ENCODE measurements around the gene TIRAP.

TIRAP gene

DNA sequence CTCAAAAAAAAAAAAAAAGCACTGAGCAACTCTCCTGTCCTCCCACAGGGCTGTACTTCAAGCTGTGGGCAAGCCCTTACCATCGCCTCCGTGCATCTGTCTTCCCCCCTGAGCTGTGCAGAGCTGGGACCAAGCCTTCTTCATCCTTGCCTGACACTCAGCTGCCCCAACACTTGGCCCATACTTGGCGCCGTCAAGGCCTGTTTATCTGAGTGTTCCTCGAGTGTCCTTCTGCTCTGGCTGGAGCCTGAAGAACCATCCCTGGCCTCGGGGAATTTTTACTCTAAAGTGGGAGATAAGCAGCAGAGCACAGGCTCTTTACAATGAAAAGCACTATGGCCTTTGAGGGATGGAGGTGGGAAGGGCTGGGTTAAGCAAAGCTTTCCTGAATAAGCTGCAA lies 1.6 kb upstream of the TIRAP start:
- no peak for DNase-seq (ENCODE audit: extremely low spot score)
- CTCF ChIA-PET: interaction anchor here (1.0 to 1.7 kb wide), 4 partner anchors 9 to 29 kb away, joined by 4 to 6 read pairs (median 5); no protein-coding TSS in a partner anchor
- POLR2A ChIA-PET: no interaction called here
- TF ChIP-seq, protein P1, sequence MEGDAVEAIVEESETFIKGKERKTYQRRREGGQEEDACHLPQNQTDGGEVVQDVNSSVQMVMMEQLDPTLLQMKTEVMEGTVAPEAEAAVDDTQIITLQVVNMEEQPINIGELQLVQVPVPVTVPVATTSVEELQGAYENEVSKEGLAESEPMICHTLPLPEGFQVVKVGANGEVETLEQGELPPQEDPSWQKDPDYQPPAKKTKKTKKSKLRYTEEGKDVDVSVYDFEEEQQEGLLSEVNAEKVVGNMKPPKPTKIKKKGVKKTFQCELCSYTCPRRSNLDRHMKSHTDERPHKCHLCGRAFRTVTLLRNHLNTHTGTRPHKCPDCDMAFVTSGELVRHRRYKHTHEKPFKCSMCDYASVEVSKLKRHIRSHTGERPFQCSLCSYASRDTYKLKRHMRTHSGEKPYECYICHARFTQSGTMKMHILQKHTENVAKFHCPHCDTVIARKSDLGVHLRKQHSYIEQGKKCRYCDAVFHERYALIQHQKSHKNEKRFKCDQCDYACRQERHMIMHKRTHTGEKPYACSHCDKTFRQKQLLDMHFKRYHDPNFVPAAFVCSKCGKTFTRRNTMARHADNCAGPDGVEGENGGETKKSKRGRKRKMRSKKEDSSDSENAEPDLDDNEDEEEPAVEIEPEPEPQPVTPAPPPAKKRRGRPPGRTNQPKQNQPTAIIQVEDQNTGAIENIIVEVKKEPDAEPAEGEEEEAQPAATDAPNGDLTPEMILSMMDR (IDR thresholded peaks at IDR 0.05; ENCODE audit: control extremely low read depth, extremely low read depth, low read depth, missing control alignments): no peak

DNA sequence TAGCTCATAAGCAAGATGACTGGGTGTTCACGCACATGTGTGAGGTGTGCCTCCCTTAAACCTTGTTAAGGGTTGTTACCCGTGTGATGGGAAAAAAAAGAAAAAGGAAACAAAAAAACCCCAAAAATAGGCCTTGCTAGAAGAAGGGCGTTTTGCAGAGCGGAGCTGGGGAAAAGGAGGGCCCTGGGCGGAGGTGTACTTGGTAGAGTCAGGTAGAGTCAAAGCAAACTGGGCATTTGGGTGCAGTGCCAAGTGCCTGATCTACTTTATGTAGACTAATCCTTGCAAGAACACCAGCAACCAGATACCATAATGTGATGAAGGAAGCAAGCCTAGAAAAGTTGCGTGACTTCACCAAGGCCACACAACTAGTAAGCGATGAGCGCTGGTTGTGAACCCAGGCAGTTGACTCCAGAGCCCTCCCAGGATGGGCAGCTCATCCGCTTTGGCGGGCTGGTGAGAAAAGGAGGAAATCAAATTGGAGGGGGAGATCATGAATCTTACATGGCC lies 1.2 kb upstream of the TIRAP start:
- no peak for DNase-seq (ENCODE audit: extremely low spot score)
- TF ChIP-seq, protein P1 (IDR thresholded peaks at IDR 0.05; ENCODE audit: control extremely low read depth, extremely low read depth, low read depth, missing control alignments): no peak
- CTCF ChIA-PET: interaction anchor here (1.0 to 1.7 kb wide), 4 partner anchors 8 to 29 kb away, joined by 4 to 6 read pairs (median 5); no protein-coding TSS in a partner anchor
- POLR2A ChIA-PET: no interaction called here

DNA sequence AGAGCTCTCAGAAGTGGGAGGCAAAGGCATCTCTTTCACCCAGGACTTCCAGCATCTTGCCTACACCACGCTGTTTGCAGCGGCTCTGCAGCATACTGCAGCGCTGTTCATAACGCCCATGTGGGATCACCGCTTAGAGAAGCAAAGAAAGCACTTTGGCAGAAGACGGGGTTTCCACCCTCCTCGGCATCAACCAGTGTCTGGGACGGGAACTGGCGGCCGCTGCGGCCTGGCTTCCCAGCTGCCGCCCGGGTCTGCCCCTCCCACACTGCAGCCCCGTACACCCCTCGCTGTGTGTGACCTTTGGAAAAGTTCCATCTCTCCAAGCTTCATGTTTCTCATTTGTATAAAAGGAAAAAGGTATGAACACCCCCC lies 545 bp upstream of the TIRAP start:
- TF ChIP-seq, protein P1 (IDR thresholded peaks at IDR 0.05; ENCODE audit: control extremely low read depth, extremely low read depth, low read depth, missing control alignments): no peak
- POLR2A ChIA-PET: no interaction called here
- DNase-seq (ENCODE audit: extremely low spot score): no peak
- CTCF ChIA-PET: interaction anchor here (1.4 to 1.7 kb wide), 3 partner anchors 8 to 28 kb away, joined by 4 to 6 read pairs (median 4); no protein-coding TSS in a partner anchor

DNA sequence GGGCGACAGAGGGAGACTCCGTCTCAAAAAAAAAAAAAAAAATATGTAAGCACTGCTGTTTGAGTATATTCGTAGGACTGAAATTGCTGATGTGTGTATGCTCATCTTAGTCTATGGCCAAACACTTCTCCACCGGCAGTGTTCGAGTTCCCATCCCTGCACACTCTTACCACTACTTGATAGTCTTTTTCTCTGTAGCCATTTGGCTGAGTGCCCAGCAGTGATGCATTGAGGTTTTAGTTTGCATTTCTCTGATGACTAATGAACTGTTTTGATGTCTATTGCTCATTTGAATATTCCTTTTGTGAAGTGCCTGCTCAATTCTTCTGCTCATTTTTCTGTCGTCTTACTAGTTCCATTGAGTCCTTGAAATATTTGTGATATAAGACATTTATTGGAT lies 1.9 kb downstream of the TIRAP start:
- POLR2A ChIA-PET: no interaction called here
- TF ChIP-seq, protein P1 (IDR thresholded peaks at IDR 0.05; ENCODE audit: control extremely low read depth, extremely low read depth, low read depth, missing control alignments): no peak
- CTCF ChIA-PET: interaction anchor here (4.3 kb wide), 1 partner anchor 196 kb away, joined by 16 read pairs; no protein-coding TSS in a partner anchor
- DNase-seq (ENCODE audit: extremely low spot score): peak; percentile 66

DNA sequence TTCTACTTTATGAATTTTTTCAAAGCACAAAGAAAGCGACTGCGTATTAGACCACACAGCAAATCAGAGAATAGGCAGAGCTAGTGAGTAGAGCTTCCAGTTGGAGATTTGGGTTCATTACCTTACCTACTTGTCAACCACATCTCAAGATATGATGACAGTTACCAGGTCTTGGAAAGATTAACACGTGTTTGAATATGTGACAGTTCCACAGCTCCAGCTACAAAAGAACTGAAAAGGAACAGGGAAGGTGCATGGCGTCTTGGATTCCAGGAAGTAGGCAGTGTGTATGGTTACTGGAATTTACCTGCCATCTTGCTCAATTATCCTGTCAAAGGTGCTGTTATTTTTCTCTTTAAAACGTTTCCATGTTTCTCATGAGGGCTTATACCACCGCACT lies 5.3 kb downstream of the TIRAP start:
- ChIA-PET POLR2A (no interaction called here), CTCF (interaction anchor here (1.0 to 4.3 kb wide), 5 partner anchors 9 to 193 kb away, joined by 3 to 16 read pairs (median 4); partner anchors contain the start of gene DCPS)
- no peak for DNase-seq (ENCODE audit: extremely low spot score)
- TF ChIP-seq, protein P1 (IDR thresholded peaks at IDR 0.05; ENCODE audit: control extremely low read depth, extremely low read depth, low read depth, missing control alignments): no peak

DNA sequence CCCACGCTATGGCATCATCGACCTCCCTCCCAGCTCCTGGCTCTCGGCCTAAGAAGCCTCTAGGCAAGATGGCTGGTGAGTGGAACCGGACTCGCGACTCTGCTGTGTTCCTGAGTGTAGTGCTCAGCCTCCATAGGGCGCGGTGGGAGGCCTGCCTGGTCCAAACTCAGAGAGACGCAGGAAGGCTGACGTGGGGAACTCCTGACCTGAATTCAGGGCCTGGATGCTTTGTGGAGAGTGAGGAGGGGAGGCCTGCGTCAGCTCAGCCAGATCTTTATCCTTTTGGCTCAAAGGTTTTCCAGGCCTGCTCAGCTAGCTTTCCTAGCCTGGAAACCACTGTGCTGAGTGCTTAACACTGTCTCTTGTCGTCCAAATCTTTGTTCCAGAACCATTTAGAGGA lies 8.0 kb downstream of the TIRAP start:
- TF ChIP-seq, protein P1 (IDR thresholded peaks at IDR 0.05; ENCODE audit: control extremely low read depth, extremely low read depth, low read depth, missing control alignments): no peak
- no peak for DNase-seq (ENCODE audit: extremely low spot score)
- ChIA-PET CTCF (interaction anchor here (0.8 to 1.3 kb wide), 4 partner anchors 9 to 189 kb away, joined by 3 to 12 read pairs (median 4); no protein-coding TSS in a partner anchor), POLR2A (no interaction called here)

Data from GM10248 (cell line).